Right atrium auricular region (tissue), 2 donors: ENCODE data around the gene FNDC5. TPM values are rescaled to one million over a fixed set of nuclear protein-coding genes. Genes with fewer than 3 reads are reported as not detected.

Experiments
- DNase-seq: peaks from one replicate; pipeline ENCODE4 v3.0.0-alpha.2; 2019; ENCODE audit warnings: low spot score
- H3K27ac ChIP-seq, 2 donors: fragments of 200-600 bp; sonication (generic); 1 replicate in 1 of 2; 2 replicates in 1 of 2; pipeline ENCODE4 v1.5.1; 2016 to 2019
- H3K27me3 ChIP-seq, 2 donors: fragments of 200-600 bp; sonication (generic); one replicate each; pipeline versions ENCODE4 v1.5.1 to v1.6.0; 2017 to 2019
- H3K36me3 ChIP-seq: fragments of 200-600 bp; sonication (generic); one replicate; pipeline ENCODE4 v1.5.1; 2016
- H3K4me1 ChIP-seq, 2 donors: fragments of 200-600 bp; sonication (generic); one replicate each; pipeline versions ENCODE4 v1.5.1 to v1.6.0; 2017 to 2019
- H3K4me3 ChIP-seq, 2 donors: fragments of 200-600 bp; sonication (generic); 1 replicate in 1 of 2; 2 replicates in 1 of 2; pipeline ENCODE4 v1.5.1; 2017 to 2019; ENCODE audit warnings: mild to moderate bottlenecking in 1 of 2, moderate library complexity in 1 of 2
- H3K9me3 ChIP-seq, 2 donors: fragments of 200-600 bp; sonication (generic); one replicate each; pipeline ENCODE4 v1.5.1; 2019
- total RNA-seq, 2 donors: library from RNA; depleted of rRNA; stranded (reverse); fragments of >200 nt; gene quantifications; one replicate each; pipeline ENCODE4 v1.1.0, GENCODE V29; 2016
- TF ChIP-seq, protein P1 (sequence below), 2 donors: fragments of 200-600 bp; sonication (generic); IDR thresholded peaks; one replicate each; pipeline ENCODE4 v1.5.1; 2019; ENCODE audit warnings: antibody characterized with exemption in 2 of 2

The FNDC5 gene
- total RNA-seq, 2 donors from 2014 or later, result 68.3 to 112 TPM

DNA sequence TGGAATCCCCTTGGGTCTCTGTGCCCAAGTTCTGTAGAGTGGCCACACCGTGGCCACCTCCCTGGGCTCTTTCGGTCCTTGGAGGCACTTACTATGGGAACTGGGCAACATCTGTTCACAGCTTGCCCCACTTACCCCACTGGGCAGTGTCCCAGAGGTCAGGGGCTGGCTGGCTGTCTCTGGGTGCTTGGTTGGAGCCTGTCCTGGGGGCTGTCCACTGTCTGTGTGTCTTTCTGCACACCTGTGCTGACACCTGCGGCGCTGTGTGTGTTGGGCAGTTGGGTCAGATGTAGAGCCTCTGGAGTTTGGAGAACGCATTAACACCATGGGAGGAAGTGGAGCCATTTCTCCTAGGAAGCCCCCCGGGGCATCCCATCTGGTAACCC is 31.8 kb upstream of the FNDC5 start:
- no peaks in the 10 kb centered on the region for H3K9me3 ChIP-seq
- no peak overlapping the region for H3K27ac ChIP-seq
- TF ChIP-seq, protein P1, sequence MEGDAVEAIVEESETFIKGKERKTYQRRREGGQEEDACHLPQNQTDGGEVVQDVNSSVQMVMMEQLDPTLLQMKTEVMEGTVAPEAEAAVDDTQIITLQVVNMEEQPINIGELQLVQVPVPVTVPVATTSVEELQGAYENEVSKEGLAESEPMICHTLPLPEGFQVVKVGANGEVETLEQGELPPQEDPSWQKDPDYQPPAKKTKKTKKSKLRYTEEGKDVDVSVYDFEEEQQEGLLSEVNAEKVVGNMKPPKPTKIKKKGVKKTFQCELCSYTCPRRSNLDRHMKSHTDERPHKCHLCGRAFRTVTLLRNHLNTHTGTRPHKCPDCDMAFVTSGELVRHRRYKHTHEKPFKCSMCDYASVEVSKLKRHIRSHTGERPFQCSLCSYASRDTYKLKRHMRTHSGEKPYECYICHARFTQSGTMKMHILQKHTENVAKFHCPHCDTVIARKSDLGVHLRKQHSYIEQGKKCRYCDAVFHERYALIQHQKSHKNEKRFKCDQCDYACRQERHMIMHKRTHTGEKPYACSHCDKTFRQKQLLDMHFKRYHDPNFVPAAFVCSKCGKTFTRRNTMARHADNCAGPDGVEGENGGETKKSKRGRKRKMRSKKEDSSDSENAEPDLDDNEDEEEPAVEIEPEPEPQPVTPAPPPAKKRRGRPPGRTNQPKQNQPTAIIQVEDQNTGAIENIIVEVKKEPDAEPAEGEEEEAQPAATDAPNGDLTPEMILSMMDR (IDR thresholded peaks at IDR 0.05), result no peak
- no peaks in the 10 kb centered on the region for H3K36me3 ChIP-seq
- H3K4me3 ChIP-seq, result no peak overlapping the region
- H3K27me3 ChIP-seq, result peaks cover 0 to 4% of the 10 kb centered on the region in 2 donors
- H3K4me1 ChIP-seq, result peaks cover 0 to 9% of the 10 kb centered on the region in 2 donors
- no peak for DNase-seq

DNA sequence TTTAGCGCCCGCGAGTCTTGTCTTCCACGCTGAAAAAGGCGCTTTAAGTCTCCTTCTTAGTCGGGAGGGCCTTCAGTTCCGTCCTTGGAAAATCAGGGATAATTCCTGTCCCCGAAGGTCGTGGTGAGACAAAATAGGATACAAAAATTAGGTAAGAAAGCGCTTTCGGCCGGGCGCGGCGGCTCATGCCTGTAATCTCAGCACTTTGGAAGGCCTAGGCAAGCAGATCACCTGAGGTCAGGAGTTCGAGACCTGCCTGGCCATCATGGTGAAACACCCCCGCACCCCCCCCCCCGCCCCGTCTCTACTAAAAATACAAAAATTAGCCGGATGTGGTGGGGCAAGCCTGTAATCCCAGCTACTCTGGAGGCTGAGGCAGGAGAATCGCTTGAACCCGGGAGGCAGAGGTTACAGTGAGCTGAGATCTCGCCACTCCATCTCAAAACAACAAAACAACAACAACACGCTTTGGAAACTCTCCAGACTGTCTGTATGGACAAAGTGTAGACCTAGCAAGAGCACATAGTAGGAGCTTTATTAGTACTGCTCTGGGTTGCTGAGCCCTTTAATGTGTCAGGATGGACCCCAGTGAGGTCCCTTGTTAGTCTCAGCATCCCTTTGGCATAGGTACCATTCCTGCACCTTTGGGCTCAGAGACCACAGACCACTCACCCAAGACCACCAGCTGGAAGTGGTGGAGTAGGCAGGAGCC is 31.3 kb upstream of the FNDC5 start:
- Histone ChIP-seq H3K36me3 (no peaks in the 10 kb centered on the region), H3K27ac (peak overlapping the region in 1 of 2 donors; percentile 31), H3K9me3 (no peaks in the 10 kb centered on the region), H3K27me3 (peaks cover 0 to 4% of the 10 kb centered on the region in 2 donors), H3K4me1 (peaks cover 0 to 9% of the 10 kb centered on the region in 2 donors), H3K4me3 (peak overlapping the region; percentile 47 to 63)
- DNase-seq, result no peak
- TF ChIP-seq, protein P1 (IDR thresholded peaks at IDR 0.05), result no peak

DNA sequence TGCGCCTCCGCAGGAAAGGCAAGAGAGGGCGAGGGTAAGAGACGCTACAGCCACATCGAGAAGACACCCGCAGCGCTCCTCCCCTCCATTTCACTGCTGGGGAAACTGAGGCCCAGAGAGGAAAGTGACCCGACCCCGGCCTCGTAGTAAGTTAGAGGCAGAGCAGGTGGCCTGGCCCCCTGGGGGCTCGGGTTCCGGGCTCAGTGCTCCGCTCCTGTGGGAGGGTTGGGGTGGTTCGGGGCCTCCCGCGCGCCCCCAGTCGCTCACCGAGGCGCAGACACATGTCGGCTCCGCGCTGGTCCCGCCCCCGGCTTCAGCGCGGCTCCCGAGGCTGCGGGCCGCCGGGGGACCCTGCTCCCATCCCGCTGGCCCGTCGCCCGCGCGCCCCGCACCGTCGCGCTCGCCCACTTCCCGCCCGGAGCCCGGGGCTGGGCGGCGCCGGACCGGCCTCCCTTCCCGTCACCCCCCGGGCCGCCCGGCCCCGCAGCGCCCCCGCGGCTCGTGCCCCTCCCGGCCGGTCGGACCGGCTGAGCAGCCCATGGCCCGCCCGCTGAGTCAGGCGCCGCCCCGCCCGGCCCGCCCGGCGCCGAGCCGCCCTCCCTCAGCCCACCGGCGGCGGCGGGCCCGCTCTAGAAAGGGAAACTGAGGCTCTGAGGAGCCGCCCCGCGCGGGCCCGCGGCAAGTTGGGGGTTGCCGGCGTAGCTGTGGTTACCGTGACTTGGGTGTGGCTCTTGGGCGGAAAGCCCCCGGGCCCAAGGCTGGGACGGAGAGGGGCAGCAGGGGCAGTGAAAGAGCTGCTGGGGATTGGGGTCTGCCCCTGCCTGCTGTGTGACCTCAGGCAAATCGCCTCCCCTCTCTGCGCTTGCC is 30.5 kb upstream of the FNDC5 start, which contains the start of gene TMEM54:
Gene TMEM54, minus strand, starts transcription at position 434 of the 867 bp plus-strand sequence. Its CDS starts 151 bp downstream, at position 283.
- H3K27me3 ChIP-seq, result peaks cover 0 to 4% of the 10 kb centered on the region in 2 donors
- TF ChIP-seq, protein P1 (IDR thresholded peaks at IDR 0.05), result no peak
- peaks cover 0 to 9% of the 10 kb centered on the region in 2 donors for H3K4me1 ChIP-seq
- H3K36me3 ChIP-seq, result no peaks in the 10 kb centered on the region
- no peaks in the 10 kb centered on the region for H3K9me3 ChIP-seq
- DNase-seq, result no peak
- peak within 1 kb of the TSS; percentile 47 to 63 for H3K4me3 ChIP-seq
- peak within 1 kb of the TSS in 1 of 2 donors; percentile 42 for H3K27ac ChIP-seq

DNA sequence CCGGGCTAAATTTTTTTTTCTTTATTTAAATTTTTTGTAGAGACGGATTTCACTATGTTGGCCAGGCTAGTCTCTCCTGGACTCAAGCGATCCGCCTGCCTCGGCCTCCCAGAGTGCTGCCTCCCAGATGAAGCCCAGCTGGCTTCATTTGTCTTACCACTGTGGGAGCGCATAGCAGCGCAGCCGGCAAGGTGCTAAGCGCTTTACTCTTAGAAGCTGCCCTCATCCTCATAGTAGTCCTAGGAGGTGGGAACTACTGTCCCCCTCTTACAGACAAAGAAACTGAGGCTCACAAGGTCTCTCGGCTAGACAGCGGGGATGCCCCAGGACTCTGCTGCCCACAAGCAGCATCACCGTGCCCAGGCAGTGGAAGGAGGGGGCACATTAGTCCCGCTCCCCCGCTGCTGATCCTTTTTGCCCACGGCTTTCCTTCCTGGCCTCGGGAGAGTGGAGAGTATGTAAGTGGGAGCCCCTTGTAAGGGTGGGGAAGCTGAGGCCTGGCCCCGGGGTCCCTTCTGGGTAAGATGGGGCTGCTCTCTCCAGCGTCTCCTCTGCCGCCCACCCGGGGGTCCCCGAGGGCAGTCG is 29.8 kb upstream of the FNDC5 start:
- Histone ChIP-seq H3K4me1 (peaks cover 0 to 9% of the 10 kb centered on the region in 2 donors), H3K4me3 (peak overlapping the region; percentile 46 to 63), H3K27me3 (peaks cover 0 to 4% of the 10 kb centered on the region in 2 donors), H3K27ac (peak overlapping the region in 1 of 2 donors; percentile 42), H3K36me3 (no peaks in the 10 kb centered on the region), H3K9me3 (no peaks in the 10 kb centered on the region)
- TF ChIP-seq, protein P1 (IDR thresholded peaks at IDR 0.05), result no peak
- no peak for DNase-seq

DNA sequence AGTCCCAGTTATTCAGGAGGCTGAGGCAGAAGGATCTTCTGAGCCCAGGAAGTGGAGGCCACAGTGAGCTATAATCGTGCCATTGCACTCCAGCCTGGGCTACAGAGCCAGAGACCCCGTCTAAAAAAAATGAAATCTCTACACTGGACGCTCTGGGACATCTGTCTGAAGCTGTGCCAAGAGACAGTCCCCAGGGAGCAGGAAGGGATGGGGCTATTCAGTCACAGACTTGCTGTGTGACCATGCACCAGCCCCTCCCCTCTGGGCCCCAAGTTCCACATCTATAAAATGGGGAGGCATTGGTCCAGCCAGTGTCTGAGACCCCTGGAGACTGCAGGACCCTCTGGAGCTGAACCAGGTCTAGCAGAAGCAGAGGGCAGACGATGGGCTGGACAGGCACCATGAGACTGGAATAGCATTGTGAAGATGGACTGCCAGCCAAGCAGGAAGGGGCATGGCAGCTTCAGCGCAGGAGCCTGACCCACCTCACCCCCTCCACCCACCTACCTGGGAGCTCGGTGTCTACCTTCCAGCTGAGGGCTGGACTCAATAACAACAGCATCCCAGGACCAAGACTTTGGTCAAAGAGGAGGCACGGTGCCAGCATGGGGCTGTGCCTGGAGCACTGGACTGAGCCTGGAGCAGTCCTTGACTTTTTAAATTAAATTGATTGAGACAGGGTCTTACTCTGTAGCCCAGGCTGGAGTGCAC is 29.0 kb upstream of the FNDC5 start:
- Histone ChIP-seq H3K9me3 (no peaks in the 10 kb centered on the region), H3K4me1 (peaks cover 0 to 9% of the 10 kb centered on the region in 2 donors), H3K4me3 (no peak overlapping the region), H3K27me3 (peaks cover 0 to 4% of the 10 kb centered on the region in 2 donors), H3K36me3 (no peaks in the 10 kb centered on the region), H3K27ac (no peak overlapping the region)
- TF ChIP-seq, protein P1 (IDR thresholded peaks at IDR 0.05), result no peak
- DNase-seq, result no peak
